A673 (cell line): ENCODE measurements around the gene PLEKHA6.

Source experiments
- EZH2 ChIP-seq: fragments of 200-600 bp; sonication (generic); IDR thresholded peaks from 2 replicates; pipeline ENCODE4 v1.6.1; 2017; ENCODE audit warnings: borderline replicate concordance, low read depth, mild to moderate bottlenecking, mixed read lengths, antibody characterized with exemption, low read length; ENCODE audit not compliant: poor library complexity, severe bottlenecking
- TF ChIP-seq, protein P1 (sequence below): fragments of 300-800, 200-600 bp; sonication (generic); conservative IDR thresholded peaks from 2 replicates; pipeline ENCODE4 v1.5.1; 2017; ENCODE audit warnings: low read depth, mild to moderate bottlenecking, antibody characterized with exemption, low read length, moderate library complexity, mixed read lengths

DNA sequence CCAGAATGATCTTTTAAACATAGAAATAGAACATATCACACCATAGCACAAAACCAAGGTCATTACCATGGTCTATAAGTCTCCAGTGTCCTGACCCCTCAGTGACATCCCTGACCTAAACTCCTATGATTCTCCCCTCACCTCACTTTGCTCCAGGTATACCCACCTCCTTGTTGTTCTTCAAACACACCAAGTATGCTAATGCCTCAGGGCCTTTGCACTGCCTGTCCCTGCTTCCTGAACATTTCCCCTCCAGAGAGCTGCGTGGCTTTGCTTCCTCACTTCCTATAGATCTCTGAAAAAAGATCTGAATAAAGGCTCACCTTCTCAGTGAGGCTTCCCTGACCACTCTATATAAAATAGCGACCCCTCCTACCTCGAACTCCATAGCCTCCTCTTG is 147.0 kb downstream of the PLEKHA6 start:
- TF ChIP-seq, protein P1, sequence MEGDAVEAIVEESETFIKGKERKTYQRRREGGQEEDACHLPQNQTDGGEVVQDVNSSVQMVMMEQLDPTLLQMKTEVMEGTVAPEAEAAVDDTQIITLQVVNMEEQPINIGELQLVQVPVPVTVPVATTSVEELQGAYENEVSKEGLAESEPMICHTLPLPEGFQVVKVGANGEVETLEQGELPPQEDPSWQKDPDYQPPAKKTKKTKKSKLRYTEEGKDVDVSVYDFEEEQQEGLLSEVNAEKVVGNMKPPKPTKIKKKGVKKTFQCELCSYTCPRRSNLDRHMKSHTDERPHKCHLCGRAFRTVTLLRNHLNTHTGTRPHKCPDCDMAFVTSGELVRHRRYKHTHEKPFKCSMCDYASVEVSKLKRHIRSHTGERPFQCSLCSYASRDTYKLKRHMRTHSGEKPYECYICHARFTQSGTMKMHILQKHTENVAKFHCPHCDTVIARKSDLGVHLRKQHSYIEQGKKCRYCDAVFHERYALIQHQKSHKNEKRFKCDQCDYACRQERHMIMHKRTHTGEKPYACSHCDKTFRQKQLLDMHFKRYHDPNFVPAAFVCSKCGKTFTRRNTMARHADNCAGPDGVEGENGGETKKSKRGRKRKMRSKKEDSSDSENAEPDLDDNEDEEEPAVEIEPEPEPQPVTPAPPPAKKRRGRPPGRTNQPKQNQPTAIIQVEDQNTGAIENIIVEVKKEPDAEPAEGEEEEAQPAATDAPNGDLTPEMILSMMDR = no peak
- TF ChIP-seq EZH2 = no peak
